Stomach (tissue), 9 donors: ENCODE data around the gene SCARF1. TPM values are rescaled to one million over a fixed set of nuclear protein-coding genes. Genes with fewer than 3 reads are reported as not detected.

Experiments used
- DNase-seq, 2 donors: peaks; one replicate each; pipeline versions ENCODE4 v3.0.0 to v3.0.0-alpha.2; 2013 to 2019
- H3K27ac ChIP-seq, 5 donors: fragments of 200-600 bp in 4 of 5; sonication (generic) in 4 of 5; one replicate each; pipeline ENCODE4 v1.5.1; 2013 to 2019; ENCODE audit warnings: mild to moderate bottlenecking in 1 of 5, moderate library complexity in 1 of 5
- H3K27me3 ChIP-seq, 3 donors: fragments of 200-600 bp; sonication (generic); one replicate each; pipeline ENCODE4 v1.5.1; 2017 to 2019; ENCODE audit warnings: mixed run types in 1 of 3
- H3K36me3 ChIP-seq, 4 donors: fragments of 200-600 bp; sonication (generic); 1 replicate in 3 of 4; 2 replicates in 1 of 4; pipeline ENCODE4 v1.5.1; 2016 to 2019
- H3K4me1 ChIP-seq, 4 donors: fragments of 200-600 bp; sonication (generic); one replicate each; pipeline ENCODE4 v1.5.1; 2016 to 2019
- H3K4me3 ChIP-seq, 4 donors: fragments of 200-600 bp; sonication (generic) in 3 of 4; one replicate each; pipeline ENCODE4 v1.5.1; 2016 to 2019; ENCODE audit warnings: mild to moderate bottlenecking in 1 of 4
- H3K9me3 ChIP-seq, 4 donors: fragments of 200-600 bp; sonication (generic); one replicate each; pipeline ENCODE4 v1.5.1; 2016 to 2019
- CTCF ChIP-seq, 7 experiments: fragments of 450-650 bp in 4 of 7; fragments of 200-600 bp in 3 of 7; sonication (generic) in 3 of 7; IDR thresholded peaks; one replicate each; pipeline ENCODE4 v1.5.1; 2016 to 2019; ENCODE audit warnings: antibody characterized with exemption in 7 of 7, control low read depth in 2 of 7, mild to moderate bottlenecking in 1 of 7
- EP300 ChIP-seq: sonication (generic); formaldehyde crosslinking; IDR thresholded peaks from one replicate; pipeline ENCODE4 v1.6.1; 2017; ENCODE audit warnings: antibody characterized with exemption
- POLR2A ChIP-seq, 4 donors: fragments of 450-650 bp; IDR thresholded peaks; one replicate each; pipeline ENCODE4 v1.6.1; 2016; ENCODE audit warnings: antibody characterized with exemption in 4 of 4, control low read depth in 2 of 4, mild to moderate bottlenecking in 1 of 4, moderate library complexity in 1 of 4
- POLR2AphosphoS5 ChIP-seq, 3 donors: sonication (generic); formaldehyde crosslinking; IDR thresholded peaks; one replicate each; pipeline ENCODE4 v1.6.1; 2016; ENCODE audit warnings: antibody characterized with exemption in 3 of 3
- WGBS, 5 donors: extraction: QIAGEN DNeasy Blood & Tissue Kit in 3 of 5; methylation state at CpG; one replicate each; pipeline versions ENCODE4 v1.1.5 to v1.1.7; 2013 to 2018; 5-methylcytosine and 5-hydroxymethylcytosine counted together
- intact Hi-C: fragments of 100-400 bp; cut with DNase I; formaldehyde crosslinking; loops from one replicate; pipeline ENCODE4 v1.15.1; 2023; ENCODE audit warnings: low total_unique reads
- polyA plus RNA-seq, 3 donors: library from polyadenylated mRNA; stranded (reverse); fragments of 200-250 nt; gene quantifications; one replicate each; pipeline ENCODE4 v1.2.3, GENCODE V29; 2013
- total RNA-seq, 5 donors: library from RNA; depleted of rRNA; stranded (reverse); fragments of >200 nt; gene quantifications; one replicate each; pipeline versions ENCODE4 v1.1.0 to v1.2.3, GENCODE V29; 2014 to 2016
- donor health status: healthy with polysubstance abuse.
- donor health status: Bipolar disorder and iron deficiency.
- donor health status: healthy.

SCARF1 gene
- total and polyA plus RNA-seq, 8 donors: 1.4 to 119 (median 5.6) TPM

GRCh38 chr17:1626333-1626732 lies 19.2 kb downstream of the SCARF1 start:
- H3K4me1 ChIP-seq: peaks cover 31 to 57% (median 50%) of the 10 kb centered on the region in 4 donors
- no peak for TF ChIP-seq POLR2A (IDR thresholded peaks at IDR 0.05)
- H3K36me3 ChIP-seq: peaks cover 0 to 20% (median 13%) of the 10 kb centered on the region in 4 donors
- no peak for DNase-seq
- no peaks in the 10 kb centered on the region for H3K9me3 ChIP-seq
- 47 to 60% (median 54%) methylated on average over 3 of the region's 3 CpGs for WGBS, 5 donors
- intact Hi-C loops: no loop called here
- H3K27ac ChIP-seq: peak overlapping the region in 4 of 5 donors; percentile 90 to 94 (median 92)
- H3K4me3 ChIP-seq: peak overlapping the region in 1 of 4 donors; percentile 93
- no peaks in the 10 kb centered on the region for H3K27me3 ChIP-seq

- TF ChIP-seq CTCF (IDR thresholded peaks at IDR 0.05): no peak
- no peak for TF ChIP-seq POLR2AphosphoS5 (IDR thresholded peaks at IDR 0.05)
- TF ChIP-seq POLR2A (IDR thresholded peaks at IDR 0.05): no peak
- TF ChIP-seq EP300: no peak
- intact Hi-C loops: no loop called here
- peaks cover 0 to 24% (median 17%) of the 10 kb centered on the region in 4 donors for H3K36me3 ChIP-seq
- peak in 1 of 2 donors; percentile 54 for DNase-seq
- 40 to 70% (median 61%) methylated on average over 6 of the region's 6 CpGs for WGBS, 5 donors
- H3K27me3 ChIP-seq: no peaks in the 10 kb centered on the region
- H3K9me3 ChIP-seq: no peaks in the 10 kb centered on the region
- peak overlapping the region in 3 of 5 donors; percentile 91 to 94 (median 92) for H3K27ac ChIP-seq
- H3K4me1 ChIP-seq: peaks cover 31 to 65% (median 57%) of the 10 kb centered on the region in 4 donors
- H3K4me3 ChIP-seq: no peak overlapping the region
Observed at GRCh38 chr17:1625581-1625980, 20.0 kb downstream of the SCARF1 start.

- intact Hi-C loops: no loop called here
- DNase-seq: no peak
- peaks cover 0 to 26% (median 19%) of the 10 kb centered on the region in 4 donors for H3K36me3 ChIP-seq
- 84 to 90% (median 88%) methylated on average over 14 of the region's 14 CpGs for WGBS, 5 donors
- H3K27me3 ChIP-seq: no peaks in the 10 kb centered on the region
- H3K4me1 ChIP-seq: peaks cover 31 to 64% (median 58%) of the 10 kb centered on the region in 4 donors
- H3K27ac ChIP-seq: peak overlapping the region in 2 of 5 donors; percentile 91 to 94
- no peak overlapping the region for H3K4me3 ChIP-seq
- no peaks in the 10 kb centered on the region for H3K9me3 ChIP-seq
- no peak for TF ChIP-seq POLR2AphosphoS5 (IDR thresholded peaks at IDR 0.05)
- no peak for TF ChIP-seq POLR2A (IDR thresholded peaks at IDR 0.05)
- TF ChIP-seq EP300: no peak
- TF ChIP-seq CTCF (IDR thresholded peaks at IDR 0.05): no peak
Observed at GRCh38 chr17:1625053-1625452, 20.5 kb downstream of the SCARF1 start.

GRCh38 chr17:1624650-1625049 lies 20.9 kb downstream of the SCARF1 start:
- TF ChIP-seq POLR2AphosphoS5 (IDR thresholded peaks at IDR 0.05): no peak
- no peak for TF ChIP-seq EP300
- TF ChIP-seq CTCF (IDR thresholded peaks at IDR 0.05): no peak
- TF ChIP-seq POLR2A (IDR thresholded peaks at IDR 0.05): no peak
- Histone ChIP-seq H3K36me3 (peaks cover 0 to 26% (median 19%) of the 10 kb centered on the region in 4 donors), H3K4me3 (no peak overlapping the region), H3K27ac (no peak overlapping the region), H3K27me3 (no peaks in the 10 kb centered on the region), H3K9me3 (no peaks in the 10 kb centered on the region), H3K4me1 (peaks cover 29 to 60% (median 54%) of the 10 kb centered on the region in 4 donors)
- DNase-seq: no peak
- WGBS, 5 donors: 88 to 97% (median 89%) methylated on average over 11 to 12 of the region's 12 CpGs
- intact Hi-C loops: no loop called here

- Histone ChIP-seq H3K9me3 (no peaks in the 10 kb centered on the region), H3K27me3 (no peaks in the 10 kb centered on the region), H3K4me3 (no peak overlapping the region), H3K4me1 (peaks cover 28 to 61% (median 44%) of the 10 kb centered on the region in 4 donors), H3K36me3 (peaks cover 0 to 29% (median 19%) of the 10 kb centered on the region in 4 donors), H3K27ac (no peak overlapping the region)
- intact Hi-C loops: no loop called here
- TF ChIP-seq EP300 (no peak), POLR2AphosphoS5 (IDR thresholded peaks at IDR 0.05) (no peak), POLR2A (IDR thresholded peaks at IDR 0.05) (no peak), CTCF (IDR thresholded peaks at IDR 0.05) (no peak)
- no peak for DNase-seq
- 88 to 97% (median 95%) methylated on average over 10 to 14 of the region's 14 CpGs for WGBS, 5 donors
Observed at GRCh38 chr17:1623057-1623630, 22.4 kb downstream of the SCARF1 start.
